SU-DHL-6 (cell line): ENCODE data around the gene CD38.

Experiments
- H2AFZ ChIP-seq: fragments of 200-600 bp; sonication (generic); 2 replicates; pipeline ENCODE4 v1.6.1; 2014; ENCODE audit warnings: low read depth, mild to moderate bottlenecking, moderate library complexity, mixed read lengths, antibody characterized with exemption, low read length; ENCODE audit not compliant: severe bottlenecking
- H3F3A ChIP-seq: fragments of 200-600 bp; shearing (Covaris generic); 2 replicates; pipeline ENCODE4 v1.6.0; 2016; ENCODE audit warnings: antibody characterized with exemption, mild to moderate bottlenecking; ENCODE audit not compliant: insufficient read depth
- H3K27ac ChIP-seq: fragments of 200-600 bp; sonication (generic); 2 replicates; pipeline ENCODE4 v1.5.1; 2016; ENCODE audit warnings: low read depth, mild to moderate bottlenecking, low read length, moderate library complexity, mixed read lengths
- H3K27me3 ChIP-seq: fragments of 200-600 bp; sonication (generic), shearing (Covaris generic); 2 replicates; pipeline ENCODE4 v1.6.0; 2014; ENCODE audit warnings: mild to moderate bottlenecking, low read length
- H3K36me3 ChIP-seq: fragments of 200-600 bp; sonication (generic); 2 replicates; pipeline ENCODE4 v1.6.1; 2014; ENCODE audit warnings: mild to moderate bottlenecking, low read length, mixed read lengths
- H3K4me2 ChIP-seq: fragments of 300-600, 200-600 bp; shearing (Covaris generic), sonication (generic); 2 replicates; pipeline ENCODE4 v1.6.0; 2014; ENCODE audit warnings: low read length, low read depth, mild to moderate bottlenecking; ENCODE audit not compliant: poor library complexity, severe bottlenecking
- H3K4me3 ChIP-seq: fragments of 200-600 bp; sonication (generic); 2 replicates; pipeline ENCODE4 v1.5.1; 2014; ENCODE audit warnings: antibody characterized with exemption, low read length, mild to moderate bottlenecking, mixed read lengths; ENCODE audit not compliant: insufficient read depth, poor library complexity, severe bottlenecking
- H3K79me2 ChIP-seq: fragments of 200-600 bp; sonication (generic); 2 replicates; pipeline ENCODE4 v1.6.1; 2014; ENCODE audit warnings: mild to moderate bottlenecking, low read length, moderate library complexity; ENCODE audit not compliant: insufficient read depth
- H3K9ac ChIP-seq: fragments of 200-600 bp; sonication (generic); 2 replicates; pipeline ENCODE4 v1.7.0; 2014; ENCODE audit warnings: mild to moderate bottlenecking, low read length
- H3K9me2 ChIP-seq: fragments of 200-600 bp; sonication (generic); replicated peaks from 2 replicates; pipeline ENCODE4 v1.6.1; 2014; ENCODE audit warnings: low read length; ENCODE audit not compliant: insufficient read depth
- H3K9me3 ChIP-seq: fragments of 200-600 bp; sonication (generic); 2 replicates; pipeline ENCODE4 v1.6.1; 2014; ENCODE audit warnings: low read length, mixed read lengths; ENCODE audit not compliant: insufficient read depth
- H4K20me1 ChIP-seq: fragments of 200-600 bp; sonication (generic); 2 replicates; pipeline ENCODE4 v1.6.1; 2014; ENCODE audit warnings: low read depth, mild to moderate bottlenecking, antibody characterized with exemption, low read length, moderate library complexity, mixed read lengths
- EZH2phosphoT487 ChIP-seq: fragments of 200-600 bp; sonication (generic), shearing (Covaris generic); conservative IDR thresholded peaks from 2 replicates; pipeline ENCODE4 v1.6.1; 2018; ENCODE audit warnings: mild to moderate bottlenecking, antibody characterized with exemption, low read length, moderate library complexity, mixed read lengths
- TF ChIP-seq, protein P1 (sequence below): fragments of 200-600 bp; sonication (generic); IDR thresholded peaks from one replicate; pipeline ENCODE4 v1.5.1; 2017; ENCODE audit warnings: antibody characterized with exemption, mild to moderate bottlenecking, low read length, moderate library complexity; ENCODE audit not compliant: insufficient read depth, poor library complexity, severe bottlenecking

The CD38 gene

DNA sequence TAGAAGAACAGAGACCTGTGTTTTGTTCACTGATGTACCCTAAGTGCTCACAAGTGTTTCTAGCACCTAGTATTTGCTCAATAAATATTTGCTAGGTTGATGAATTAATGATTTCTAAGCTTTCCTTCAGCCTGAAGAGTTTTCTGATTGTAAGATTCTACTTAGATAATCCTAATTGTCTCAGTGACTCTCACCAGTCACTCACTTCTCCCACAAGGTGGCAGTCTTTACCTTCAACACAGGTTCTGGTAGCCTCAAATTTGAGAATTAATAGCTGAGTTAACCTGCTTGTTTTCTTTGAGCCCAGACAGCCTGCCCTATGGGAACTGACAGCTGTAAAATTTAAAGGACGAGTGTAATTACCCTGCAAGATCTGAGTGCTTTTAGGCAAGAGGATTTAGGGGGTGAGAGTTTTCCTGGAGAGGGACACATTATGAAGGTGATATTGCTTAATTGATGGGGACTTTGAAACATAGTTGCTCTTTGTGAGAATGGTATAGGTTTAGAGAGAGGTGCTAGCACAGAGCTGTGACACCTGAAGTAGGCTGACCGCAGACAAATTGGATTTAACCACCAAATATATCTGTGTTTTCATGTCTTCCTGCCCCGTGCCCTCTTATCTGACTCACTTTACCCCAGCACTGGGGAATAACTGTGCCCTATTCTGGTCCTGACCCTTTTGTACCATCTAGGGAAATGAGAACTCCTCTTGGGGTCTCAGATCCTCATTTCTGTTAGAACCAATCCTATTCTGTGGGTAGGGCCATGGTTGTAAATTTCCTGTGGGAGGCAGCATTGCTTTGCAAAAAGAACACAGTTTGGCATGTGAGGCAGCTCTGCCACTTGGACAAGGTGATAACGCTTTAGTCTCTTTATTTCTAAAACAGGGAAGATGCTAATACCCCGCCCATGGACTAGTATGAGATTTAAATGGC lies 27.7 kb downstream of the CD38 start:
- Histone ChIP-seq H3K79me2 (peaks cover 97% of the 10 kb centered on the region), H3K4me2 (peak overlapping the region; percentile 44), H3K27ac (peak overlapping the region; percentile 96)

DNA sequence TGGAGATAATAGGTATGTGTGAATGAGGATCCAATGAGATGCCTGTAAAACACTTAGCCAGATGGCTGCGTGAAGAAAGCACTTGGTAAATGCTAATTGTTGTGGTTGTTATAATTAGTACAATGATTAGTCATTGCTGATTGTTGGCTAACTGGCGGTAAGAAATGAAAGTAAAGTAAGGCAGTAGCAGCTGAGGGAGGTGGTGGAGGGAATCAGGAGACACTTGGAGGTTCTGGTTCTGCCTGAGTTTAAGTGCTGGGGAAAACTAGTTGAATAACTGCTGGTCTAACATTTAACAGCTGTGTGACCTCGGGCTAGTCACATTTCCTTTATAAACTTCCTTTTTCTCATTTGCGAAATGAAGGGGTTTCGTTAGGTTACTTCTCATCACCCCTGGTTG lies 30.9 kb downstream of the CD38 start:
- Histone ChIP-seq H3K4me3 (peak overlapping the region; percentile 24), H3K4me2 (peak overlapping the region; percentile 57), H3K79me2 (peaks cover 100% of the 10 kb centered on the region), H3F3A (peaks cover 26% of the 10 kb centered on the region), H4K20me1 (no peaks in the 10 kb centered on the region), H3K27ac (peak overlapping the region; percentile 62), H3K9ac (peak overlapping the region; percentile 19; the same call in 1 of the 2 replicates), H3K27me3 (no peaks in the 10 kb centered on the region), H3K36me3 (peaks cover 19% of the 10 kb centered on the region), H3K9me2 (no peaks in the 10 kb centered on the region), H3K9me3 (no peaks in the 10 kb centered on the region), H2AFZ (no peak overlapping the region)
- no peak for TF ChIP-seq EZH2phosphoT487
- TF ChIP-seq, protein P1, sequence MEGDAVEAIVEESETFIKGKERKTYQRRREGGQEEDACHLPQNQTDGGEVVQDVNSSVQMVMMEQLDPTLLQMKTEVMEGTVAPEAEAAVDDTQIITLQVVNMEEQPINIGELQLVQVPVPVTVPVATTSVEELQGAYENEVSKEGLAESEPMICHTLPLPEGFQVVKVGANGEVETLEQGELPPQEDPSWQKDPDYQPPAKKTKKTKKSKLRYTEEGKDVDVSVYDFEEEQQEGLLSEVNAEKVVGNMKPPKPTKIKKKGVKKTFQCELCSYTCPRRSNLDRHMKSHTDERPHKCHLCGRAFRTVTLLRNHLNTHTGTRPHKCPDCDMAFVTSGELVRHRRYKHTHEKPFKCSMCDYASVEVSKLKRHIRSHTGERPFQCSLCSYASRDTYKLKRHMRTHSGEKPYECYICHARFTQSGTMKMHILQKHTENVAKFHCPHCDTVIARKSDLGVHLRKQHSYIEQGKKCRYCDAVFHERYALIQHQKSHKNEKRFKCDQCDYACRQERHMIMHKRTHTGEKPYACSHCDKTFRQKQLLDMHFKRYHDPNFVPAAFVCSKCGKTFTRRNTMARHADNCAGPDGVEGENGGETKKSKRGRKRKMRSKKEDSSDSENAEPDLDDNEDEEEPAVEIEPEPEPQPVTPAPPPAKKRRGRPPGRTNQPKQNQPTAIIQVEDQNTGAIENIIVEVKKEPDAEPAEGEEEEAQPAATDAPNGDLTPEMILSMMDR = no peak

More for the DNA sequence above, 27.7 kb downstream of the CD38 start:
- Histone ChIP-seq H3K27me3 (no peaks in the 10 kb centered on the region), H3K36me3 (peaks cover 18% of the 10 kb centered on the region), H3K9ac (peak overlapping the region; percentile 24), H3K9me2 (no peaks in the 10 kb centered on the region), H4K20me1 (no peaks in the 10 kb centered on the region), H3K4me3 (no peak overlapping the region), H2AFZ (no peak overlapping the region), H3F3A (peaks cover 50% of the 10 kb centered on the region), H3K9me3 (no peaks in the 10 kb centered on the region)
- TF ChIP-seq, protein P1 = peak; percentile 80
- TF ChIP-seq EZH2phosphoT487 = no peak

DNA sequence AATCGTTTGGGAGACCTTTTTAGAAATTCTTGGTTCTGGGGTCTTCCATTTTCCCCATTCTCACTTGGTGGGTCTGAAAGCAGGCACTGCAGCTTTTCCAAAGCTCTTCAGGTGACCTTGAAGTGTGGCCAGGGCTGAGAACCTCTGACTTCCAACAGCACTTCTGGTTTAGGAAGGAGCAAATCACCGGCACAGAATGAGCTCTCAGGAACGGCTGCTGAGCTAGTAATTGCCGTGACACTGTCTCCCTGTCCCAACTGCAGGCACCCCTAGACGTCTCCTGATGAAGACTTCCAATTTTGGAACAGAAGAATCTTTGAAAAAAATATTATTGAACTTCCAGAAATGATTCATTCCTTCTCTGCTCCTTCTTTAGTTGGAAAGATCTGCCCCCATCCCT lies 31.3 kb downstream of the CD38 start:
- no peak overlapping the region for H2AFZ ChIP-seq
- H3K9me2 ChIP-seq = no peaks in the 10 kb centered on the region
- H3K79me2 ChIP-seq = peaks cover 100% of the 10 kb centered on the region
- H3K9me3 ChIP-seq = no peaks in the 10 kb centered on the region
- peak overlapping the region; percentile 62 for H3K27ac ChIP-seq
- H3K9ac ChIP-seq = peak overlapping the region; percentile 19; the same call in 1 of the 2 replicates
- peak overlapping the region; percentile 57 for H3K4me2 ChIP-seq
- H3K36me3 ChIP-seq = peaks cover 19% of the 10 kb centered on the region
- H3K4me3 ChIP-seq = no peak overlapping the region
- no peak for TF ChIP-seq EZH2phosphoT487
- TF ChIP-seq, protein P1 = no peak
- peaks cover 23% of the 10 kb centered on the region for H3F3A ChIP-seq
- H4K20me1 ChIP-seq = no peaks in the 10 kb centered on the region
- no peaks in the 10 kb centered on the region for H3K27me3 ChIP-seq
